ENCODE data around the gene TSPOAP1.

The TSPOAP1 gene

DNA sequence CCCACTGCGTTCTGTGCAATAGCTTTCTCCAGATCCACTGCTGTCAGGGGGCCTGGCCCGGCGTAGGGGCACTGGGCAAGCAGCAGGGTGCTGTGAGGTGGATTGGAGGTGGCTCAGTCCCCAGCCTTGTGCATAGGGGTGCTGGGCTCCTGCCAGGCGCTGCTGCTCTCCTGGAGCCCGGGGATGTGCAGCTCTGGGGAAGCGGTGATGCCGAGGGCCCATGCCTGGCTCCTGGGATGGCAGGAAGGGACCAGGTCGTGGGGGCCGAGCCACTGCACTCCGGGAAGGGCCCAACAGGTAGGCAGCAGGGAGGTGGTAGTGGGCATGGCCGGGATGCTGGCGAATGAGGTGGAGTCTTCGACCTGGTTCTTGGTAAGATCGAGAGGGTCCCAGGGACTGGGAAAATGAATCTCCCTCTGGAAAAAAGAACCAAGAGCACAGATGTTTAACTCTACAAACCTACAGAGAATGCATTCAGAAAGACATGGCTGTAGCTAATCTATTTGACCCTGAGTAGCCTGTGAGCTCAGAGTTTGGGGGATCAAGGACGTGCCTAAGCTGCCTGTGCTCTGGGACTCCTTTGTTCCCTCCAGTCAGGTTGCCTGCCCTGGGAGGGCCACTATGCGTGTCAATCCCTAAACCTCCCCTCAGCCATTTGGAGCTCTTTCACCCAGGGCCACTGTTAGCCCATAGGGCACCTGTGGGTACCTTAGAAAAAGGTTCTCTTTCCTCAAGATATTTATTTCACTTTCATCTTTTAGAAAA, 30.0 kb upstream of the TSPOAP1 start:
- no peak for ATAC-seq
- TF ChIP-seq ZNF8 (CRISPR knock-in tag; IDR thresholded peaks at IDR 0.05) (no peak), ZFP3 (CRISPR knock-in tag; IDR thresholded peaks at IDR 0.05) (no peak), ZNF565 (CRISPR knock-in tag; conservative IDR thresholded peaks at IDR 0.05; ENCODE audit: low read depth) (no peak), TOX (CRISPR knock-in tag; IDR thresholded peaks at IDR 0.05; ENCODE audit: borderline replicate concordance) (no peak), TCF4 (CRISPR knock-in tag; IDR thresholded peaks at IDR 0.05; ENCODE audit: borderline replicate concordance) (no peak)
- TF ChIP-seq, protein P1, sequence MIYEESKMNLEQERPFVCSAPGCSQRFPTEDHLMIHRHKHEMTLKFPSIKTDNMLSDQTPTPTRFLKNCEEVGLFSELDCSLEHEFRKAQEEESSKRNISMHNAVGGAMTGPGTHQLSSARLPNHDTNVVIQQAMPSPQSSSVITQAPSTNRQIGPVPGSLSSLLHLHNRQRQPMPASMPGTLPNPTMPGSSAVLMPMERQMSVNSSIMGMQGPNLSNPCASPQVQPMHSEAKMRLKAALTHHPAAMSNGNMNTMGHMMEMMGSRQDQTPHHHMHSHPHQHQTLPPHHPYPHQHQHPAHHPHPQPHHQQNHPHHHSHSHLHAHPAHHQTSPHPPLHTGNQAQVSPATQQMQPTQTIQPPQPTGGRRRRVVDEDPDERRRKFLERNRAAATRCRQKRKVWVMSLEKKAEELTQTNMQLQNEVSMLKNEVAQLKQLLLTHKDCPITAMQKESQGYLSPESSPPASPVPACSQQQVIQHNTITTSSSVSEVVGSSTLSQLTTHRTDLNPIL (CRISPR knock-in tag; IDR thresholded peaks at IDR 0.05; ENCODE audit: low read depth) = no peak
- TF ChIP-seq, protein P2, sequence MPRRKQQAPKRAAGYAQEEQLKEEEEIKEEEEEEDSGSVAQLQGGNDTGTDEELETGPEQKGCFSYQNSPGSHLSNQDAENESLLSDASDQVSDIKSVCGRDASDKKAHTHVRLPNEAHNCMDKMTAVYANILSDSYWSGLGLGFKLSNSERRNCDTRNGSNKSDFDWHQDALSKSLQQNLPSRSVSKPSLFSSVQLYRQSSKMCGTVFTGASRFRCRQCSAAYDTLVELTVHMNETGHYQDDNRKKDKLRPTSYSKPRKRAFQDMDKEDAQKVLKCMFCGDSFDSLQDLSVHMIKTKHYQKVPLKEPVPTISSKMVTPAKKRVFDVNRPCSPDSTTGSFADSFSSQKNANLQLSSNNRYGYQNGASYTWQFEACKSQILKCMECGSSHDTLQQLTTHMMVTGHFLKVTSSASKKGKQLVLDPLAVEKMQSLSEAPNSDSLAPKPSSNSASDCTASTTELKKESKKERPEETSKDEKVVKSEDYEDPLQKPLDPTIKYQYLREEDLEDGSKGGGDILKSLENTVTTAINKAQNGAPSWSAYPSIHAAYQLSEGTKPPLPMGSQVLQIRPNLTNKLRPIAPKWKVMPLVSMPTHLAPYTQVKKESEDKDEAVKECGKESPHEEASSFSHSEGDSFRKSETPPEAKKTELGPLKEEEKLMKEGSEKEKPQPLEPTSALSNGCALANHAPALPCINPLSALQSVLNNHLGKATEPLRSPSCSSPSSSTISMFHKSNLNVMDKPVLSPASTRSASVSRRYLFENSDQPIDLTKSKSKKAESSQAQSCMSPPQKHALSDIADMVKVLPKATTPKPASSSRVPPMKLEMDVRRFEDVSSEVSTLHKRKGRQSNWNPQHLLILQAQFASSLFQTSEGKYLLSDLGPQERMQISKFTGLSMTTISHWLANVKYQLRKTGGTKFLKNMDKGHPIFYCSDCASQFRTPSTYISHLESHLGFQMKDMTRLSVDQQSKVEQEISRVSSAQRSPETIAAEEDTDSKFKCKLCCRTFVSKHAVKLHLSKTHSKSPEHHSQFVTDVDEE (CRISPR knock-in tag; IDR thresholded peaks at IDR 0.05) = no peak
- TF ChIP-seq, protein P3, sequence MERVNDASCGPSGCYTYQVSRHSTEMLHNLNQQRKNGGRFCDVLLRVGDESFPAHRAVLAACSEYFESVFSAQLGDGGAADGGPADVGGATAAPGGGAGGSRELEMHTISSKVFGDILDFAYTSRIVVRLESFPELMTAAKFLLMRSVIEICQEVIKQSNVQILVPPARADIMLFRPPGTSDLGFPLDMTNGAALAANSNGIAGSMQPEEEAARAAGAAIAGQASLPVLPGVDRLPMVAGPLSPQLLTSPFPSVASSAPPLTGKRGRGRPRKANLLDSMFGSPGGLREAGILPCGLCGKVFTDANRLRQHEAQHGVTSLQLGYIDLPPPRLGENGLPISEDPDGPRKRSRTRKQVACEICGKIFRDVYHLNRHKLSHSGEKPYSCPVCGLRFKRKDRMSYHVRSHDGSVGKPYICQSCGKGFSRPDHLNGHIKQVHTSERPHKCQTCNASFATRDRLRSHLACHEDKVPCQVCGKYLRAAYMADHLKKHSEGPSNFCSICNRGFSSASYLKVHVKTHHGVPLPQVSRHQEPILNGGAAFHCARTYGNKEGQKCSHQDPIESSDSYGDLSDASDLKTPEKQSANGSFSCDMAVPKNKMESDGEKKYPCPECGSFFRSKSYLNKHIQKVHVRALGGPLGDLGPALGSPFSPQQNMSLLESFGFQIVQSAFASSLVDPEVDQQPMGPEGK (CRISPR knock-in tag; IDR thresholded peaks at IDR 0.05; ENCODE audit: borderline replicate concordance) = no peak

DNA sequence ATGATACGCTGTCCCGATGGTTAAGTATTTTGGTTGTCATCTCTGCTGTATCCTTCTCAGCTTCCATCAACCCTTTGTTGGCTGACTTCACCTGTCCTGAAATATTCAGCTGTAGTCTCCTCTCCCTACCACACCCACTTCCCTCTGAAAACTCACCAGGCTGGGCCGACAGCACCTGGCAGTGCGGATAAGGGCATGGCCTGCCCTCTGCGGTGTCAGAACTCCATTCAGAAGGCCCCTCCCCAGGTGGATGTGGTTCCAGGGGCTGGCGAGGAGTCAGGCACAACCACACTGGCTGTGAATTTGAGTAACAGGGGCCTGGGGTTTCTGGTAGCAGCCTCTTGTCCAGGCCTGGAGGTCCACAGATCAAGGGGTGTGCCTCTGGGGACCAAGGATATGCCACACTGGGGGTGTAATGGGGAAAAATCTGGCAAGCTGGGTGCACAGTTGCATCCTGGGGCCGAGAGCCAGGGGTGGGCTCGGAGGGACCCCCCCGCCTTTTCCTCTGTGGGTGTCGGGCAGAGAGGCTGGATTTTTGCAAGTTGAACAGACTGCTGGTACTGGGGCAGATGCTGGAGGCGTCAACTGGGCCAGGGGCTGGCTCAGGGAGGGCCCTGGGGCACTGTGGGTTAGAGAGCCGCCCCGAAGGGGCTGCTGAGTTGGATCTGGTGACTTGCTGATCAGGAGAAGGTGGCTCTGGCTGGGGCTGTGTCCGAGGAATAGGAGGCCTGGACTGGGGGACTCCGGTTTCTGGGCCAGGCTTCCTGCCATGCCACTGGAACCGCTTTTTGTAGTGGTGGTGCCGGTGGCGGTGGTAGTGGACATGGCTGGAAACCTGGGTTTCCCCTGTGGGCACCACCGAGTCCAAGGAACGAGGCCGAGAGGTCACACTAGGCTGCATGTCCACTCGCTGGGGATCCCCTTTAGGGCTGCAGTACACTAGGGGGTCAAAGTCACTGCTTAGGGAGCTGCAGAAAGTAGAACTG, 29.0 kb upstream of the TSPOAP1 start:
- no peak for TF ChIP-seq ZFP3 (CRISPR knock-in tag; IDR thresholded peaks at IDR 0.05)
- TF ChIP-seq ISL1 (CRISPR knock-in tag; IDR thresholded peaks at IDR 0.05) = no peak
- no peak for TF ChIP-seq GLIS3 (CRISPR knock-in tag; IDR thresholded peaks at IDR 0.05)
- TF ChIP-seq, protein P1 (CRISPR knock-in tag; IDR thresholded peaks at IDR 0.05; ENCODE audit: low read depth) = no peak
- TF ChIP-seq TCF4 (CRISPR knock-in tag; IDR thresholded peaks at IDR 0.05; ENCODE audit: borderline replicate concordance) = no peak
- TF ChIP-seq ZNF8 (CRISPR knock-in tag; IDR thresholded peaks at IDR 0.05) = no peak
- TF ChIP-seq PPARA (CRISPR knock-in tag; IDR thresholded peaks at IDR 0.05; ENCODE audit: borderline replicate concordance) = no peak
- no peak for TF ChIP-seq SNAI2 (CRISPR knock-in tag; IDR thresholded peaks at IDR 0.05)
- TF ChIP-seq ZFP30 (CRISPR knock-in tag; IDR thresholded peaks at IDR 0.05) = no peak
- no peak for TF ChIP-seq TOX (CRISPR knock-in tag; IDR thresholded peaks at IDR 0.05; ENCODE audit: borderline replicate concordance)
- TF ChIP-seq, protein P2 (CRISPR knock-in tag; IDR thresholded peaks at IDR 0.05) = no peak
- TF ChIP-seq, protein P4, sequence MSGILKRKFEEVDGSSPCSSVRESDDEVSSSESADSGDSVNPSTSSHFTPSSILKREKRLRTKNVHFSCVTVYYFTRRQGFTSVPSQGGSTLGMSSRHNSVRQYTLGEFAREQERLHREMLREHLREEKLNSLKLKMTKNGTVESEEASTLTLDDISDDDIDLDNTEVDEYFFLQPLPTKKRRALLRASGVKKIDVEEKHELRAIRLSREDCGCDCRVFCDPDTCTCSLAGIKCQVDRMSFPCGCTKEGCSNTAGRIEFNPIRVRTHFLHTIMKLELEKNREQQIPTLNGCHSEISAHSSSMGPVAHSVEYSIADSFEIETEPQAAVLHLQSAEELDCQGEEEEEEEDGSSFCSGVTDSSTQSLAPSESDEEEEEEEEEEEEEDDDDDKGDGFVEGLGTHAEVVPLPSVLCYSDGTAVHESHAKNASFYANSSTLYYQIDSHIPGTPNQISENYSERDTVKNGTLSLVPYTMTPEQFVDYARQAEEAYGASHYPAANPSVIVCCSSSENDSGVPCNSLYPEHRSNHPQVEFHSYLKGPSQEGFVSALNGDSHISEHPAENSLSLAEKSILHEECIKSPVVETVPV (CRISPR knock-in tag; IDR thresholded peaks at IDR 0.05) = no peak
- TF ChIP-seq CSDC2 (CRISPR knock-in tag; IDR thresholded peaks at IDR 0.05) = no peak
- TF ChIP-seq ESRRG (CRISPR knock-in tag; IDR thresholded peaks at IDR 0.05) = no peak
- no peak for TF ChIP-seq OSR1 (CRISPR knock-in tag; IDR thresholded peaks at IDR 0.05)
- TF ChIP-seq ZNF565 (CRISPR knock-in tag; conservative IDR thresholded peaks at IDR 0.05; ENCODE audit: low read depth) = no peak
- TF ChIP-seq RARB (CRISPR knock-in tag; IDR thresholded peaks at IDR 0.05) = no peak
- TF ChIP-seq, protein P3 (CRISPR knock-in tag; IDR thresholded peaks at IDR 0.05; ENCODE audit: borderline replicate concordance) = no peak
- no peak for TF ChIP-seq ZC3H10 (CRISPR knock-in tag; IDR thresholded peaks at IDR 0.05)
- no peak for TF ChIP-seq ARNTL (CRISPR knock-in tag; IDR thresholded peaks at IDR 0.05; ENCODE audit: borderline replicate concordance, low read depth)
- ATAC-seq = no peak
